Measurements from ENCODE around the gene ZBTB7C. TPM values are rescaled to one million over a fixed set of nuclear protein-coding genes. Genes with fewer than 3 reads are reported as not detected.

ZBTB7C gene
- total RNA-seq, 1 experiment from 2014 or later = 0.18 TPM

DNA sequence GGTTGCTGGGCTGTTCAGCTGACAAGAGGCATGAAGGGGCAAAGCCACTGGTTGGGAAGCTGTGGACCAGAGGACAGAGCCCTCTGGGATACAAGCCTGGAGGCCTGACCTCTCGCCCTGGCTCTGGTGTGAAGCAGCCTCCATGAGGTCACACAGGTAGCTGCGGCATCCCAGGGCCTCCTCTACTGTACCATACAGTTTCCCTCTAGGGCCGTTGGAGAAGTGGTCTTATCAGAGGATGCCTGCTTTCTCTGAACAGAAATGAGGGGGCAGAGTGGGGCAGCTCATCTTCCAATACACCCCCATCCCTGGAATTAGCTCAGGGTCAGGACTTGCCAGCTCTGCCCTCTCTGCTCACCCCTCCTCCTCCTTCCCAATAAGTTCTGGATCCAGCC is 343.6 kb downstream of the ZBTB7C start:
- H3K36me3 Mint-ChIP-seq (ENCODE audit: insufficient read depth, unreplicated experiment) = no peaks in the 10 kb centered on the region
- no peak overlapping the region for H3K4me3 Mint-ChIP-seq (ENCODE audit: unreplicated experiment)
- intact Hi-C loops (cut with micrococcal nuclease; ENCODE audit: unreplicated experiment) = no loop called here
- POLR2A ChIA-PET = no interaction called here
- peaks cover 2% of the 10 kb centered on the region for H3K27me3 Mint-ChIP-seq (ENCODE audit: insufficient read depth, unreplicated experiment)
- no peak overlapping the region for H3K27ac Mint-ChIP-seq (ENCODE audit: unreplicated experiment)
- H3K36me3 ChIP-seq (ENCODE audit: control insufficient read depth, insufficient read depth, low read length) = no peaks in the 10 kb centered on the region
- CTCF ChIA-PET = no interaction called here
- no peak for DNase-seq
- H3K4me1 Mint-ChIP-seq (ENCODE audit: low read depth, unreplicated experiment) = no peaks in the 10 kb centered on the region
- H3K27me3 ChIP-seq (replicated peaks; ENCODE audit: control insufficient read depth, insufficient read depth, low read length) = no peaks in the 10 kb centered on the region
- TF ChIP-seq, protein P1, sequence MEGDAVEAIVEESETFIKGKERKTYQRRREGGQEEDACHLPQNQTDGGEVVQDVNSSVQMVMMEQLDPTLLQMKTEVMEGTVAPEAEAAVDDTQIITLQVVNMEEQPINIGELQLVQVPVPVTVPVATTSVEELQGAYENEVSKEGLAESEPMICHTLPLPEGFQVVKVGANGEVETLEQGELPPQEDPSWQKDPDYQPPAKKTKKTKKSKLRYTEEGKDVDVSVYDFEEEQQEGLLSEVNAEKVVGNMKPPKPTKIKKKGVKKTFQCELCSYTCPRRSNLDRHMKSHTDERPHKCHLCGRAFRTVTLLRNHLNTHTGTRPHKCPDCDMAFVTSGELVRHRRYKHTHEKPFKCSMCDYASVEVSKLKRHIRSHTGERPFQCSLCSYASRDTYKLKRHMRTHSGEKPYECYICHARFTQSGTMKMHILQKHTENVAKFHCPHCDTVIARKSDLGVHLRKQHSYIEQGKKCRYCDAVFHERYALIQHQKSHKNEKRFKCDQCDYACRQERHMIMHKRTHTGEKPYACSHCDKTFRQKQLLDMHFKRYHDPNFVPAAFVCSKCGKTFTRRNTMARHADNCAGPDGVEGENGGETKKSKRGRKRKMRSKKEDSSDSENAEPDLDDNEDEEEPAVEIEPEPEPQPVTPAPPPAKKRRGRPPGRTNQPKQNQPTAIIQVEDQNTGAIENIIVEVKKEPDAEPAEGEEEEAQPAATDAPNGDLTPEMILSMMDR (IDR thresholded peaks at IDR 0.05; ENCODE audit: insufficient read depth in 1 of 2, low read depth in 1 of 2, low read length in 1 of 2, severe bottlenecking in 1 of 2, unreplicated experiment in 1 of 2) = no peak
- H3K4me3 ChIP-seq (ENCODE audit: low read depth, low read length) = no peak overlapping the region
- no TSS peak for BruUV-seq (replicated peaks)
- H3K9me3 ChIP-seq = no peaks in the 10 kb centered on the region
- no peaks in the 10 kb centered on the region for H3K4me1 ChIP-seq
- H3K9me3 Mint-ChIP-seq (ENCODE audit: unreplicated experiment) = no peaks in the 10 kb centered on the region

DNA sequence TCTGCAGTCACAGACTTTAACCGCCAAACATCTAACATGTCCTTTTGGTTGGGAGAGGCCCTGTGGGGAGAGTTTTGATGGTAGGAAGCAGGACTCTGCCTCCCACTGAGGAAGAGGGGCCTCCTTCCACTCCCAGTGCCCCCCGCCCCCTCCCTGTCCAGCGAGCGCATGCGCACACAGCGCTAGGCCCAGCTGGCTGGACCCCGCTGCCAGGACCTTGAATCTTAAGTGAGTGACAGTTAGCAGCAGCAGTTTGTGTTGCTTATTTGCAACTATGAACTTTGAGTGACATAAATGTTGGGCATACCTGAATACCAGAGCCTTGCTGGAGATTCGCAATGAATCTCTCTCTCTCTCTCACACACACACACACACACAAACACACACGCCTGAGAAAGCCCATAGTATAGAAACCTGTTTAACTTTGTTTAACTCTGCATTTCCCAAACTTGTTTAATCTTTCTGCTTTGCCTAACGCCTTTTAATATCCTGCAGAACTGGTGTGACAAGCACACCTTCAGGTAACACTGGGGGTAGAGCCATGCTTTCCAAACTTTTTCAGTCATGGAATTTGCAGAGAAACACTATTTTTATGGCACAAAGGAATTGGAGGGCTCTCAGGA is 344.1 kb downstream of the ZBTB7C start:
- BruUV-seq (replicated peaks) = no TSS peak
- H3K4me3 Mint-ChIP-seq (ENCODE audit: unreplicated experiment) = no peak overlapping the region
- intact Hi-C loops (cut with micrococcal nuclease; ENCODE audit: unreplicated experiment) = no loop called here
- no peaks in the 10 kb centered on the region for H3K36me3 ChIP-seq (ENCODE audit: control insufficient read depth, insufficient read depth, low read length)
- POLR2A ChIA-PET = no interaction called here
- TF ChIP-seq, protein P1 (IDR thresholded peaks at IDR 0.05; ENCODE audit: insufficient read depth in 1 of 2, low read depth in 1 of 2, low read length in 1 of 2, severe bottlenecking in 1 of 2, unreplicated experiment in 1 of 2) = no peak
- no peaks in the 10 kb centered on the region for H3K9me3 Mint-ChIP-seq (ENCODE audit: unreplicated experiment)
- peak in 1 of 2 experiments; percentile 5 for DNase-seq
- H3K4me1 ChIP-seq = no peaks in the 10 kb centered on the region
- H3K27me3 Mint-ChIP-seq (ENCODE audit: insufficient read depth, unreplicated experiment) = peaks cover 4% of the 10 kb centered on the region
- no peaks in the 10 kb centered on the region for H3K36me3 Mint-ChIP-seq (ENCODE audit: insufficient read depth, unreplicated experiment)
- H3K9me3 ChIP-seq = no peaks in the 10 kb centered on the region
- no peaks in the 10 kb centered on the region for H3K4me1 Mint-ChIP-seq (ENCODE audit: low read depth, unreplicated experiment)
- H3K27ac Mint-ChIP-seq (ENCODE audit: unreplicated experiment) = no peak overlapping the region
- no peaks in the 10 kb centered on the region for H3K27me3 ChIP-seq (replicated peaks; ENCODE audit: control insufficient read depth, insufficient read depth, low read length)
- CTCF ChIA-PET = no interaction called here
- H3K4me3 ChIP-seq (ENCODE audit: low read depth, low read length) = no peak overlapping the region

DNA sequence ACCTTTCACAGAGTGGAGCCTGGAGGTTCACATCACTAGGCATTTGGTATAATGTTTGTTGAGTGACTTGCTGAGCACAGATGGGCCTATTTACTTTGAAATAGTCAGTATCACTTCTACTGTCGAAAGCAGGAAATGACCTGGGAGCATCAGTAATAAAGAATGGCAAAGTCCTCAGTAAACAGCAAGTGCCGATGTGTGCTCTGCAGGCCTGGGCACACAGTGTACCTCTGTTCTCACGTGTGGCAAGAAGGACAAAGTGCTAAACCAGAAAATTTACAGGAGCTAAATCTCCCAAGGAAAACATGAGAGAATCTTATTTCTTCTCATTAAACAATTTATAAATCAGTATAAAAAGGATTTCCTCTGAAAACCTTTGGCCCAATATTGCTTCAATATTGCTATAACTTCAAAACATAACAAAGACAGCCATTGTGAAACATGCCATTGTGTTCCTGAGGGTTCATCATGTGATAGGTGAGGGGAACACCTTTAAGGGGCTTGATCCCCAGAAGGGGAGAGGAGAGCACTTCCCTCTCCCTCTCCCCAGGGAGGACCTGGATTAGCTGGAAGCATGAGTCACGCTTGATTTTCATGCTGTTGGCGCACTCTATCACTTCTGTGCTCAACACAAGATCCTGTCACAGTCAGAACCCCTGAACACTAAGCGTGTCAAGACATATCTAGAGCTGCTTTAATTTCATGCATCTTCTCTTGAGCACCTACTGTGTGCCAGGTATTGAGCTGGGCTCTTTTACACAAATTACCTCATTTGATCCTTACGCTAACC is 347.2 kb downstream of the ZBTB7C start:
- H3K27me3 Mint-ChIP-seq (ENCODE audit: insufficient read depth, unreplicated experiment) = peaks cover 6% of the 10 kb centered on the region
- no peaks in the 10 kb centered on the region for H3K9me3 Mint-ChIP-seq (ENCODE audit: unreplicated experiment)
- POLR2A ChIA-PET = no interaction called here
- DNase-seq = no peak
- intact Hi-C loops (cut with micrococcal nuclease; ENCODE audit: unreplicated experiment) = no loop called here
- no TSS peak for BruUV-seq (replicated peaks)
- H3K27ac Mint-ChIP-seq (ENCODE audit: unreplicated experiment) = no peak overlapping the region
- TF ChIP-seq, protein P1 (IDR thresholded peaks at IDR 0.05; ENCODE audit: insufficient read depth in 1 of 2, low read depth in 1 of 2, low read length in 1 of 2, severe bottlenecking in 1 of 2, unreplicated experiment in 1 of 2) = no peak
- Histone ChIP-seq H3K9me3 (no peaks in the 10 kb centered on the region), H3K4me1 (no peaks in the 10 kb centered on the region), H3K27me3 (replicated peaks; ENCODE audit: control insufficient read depth, insufficient read depth, low read length) (no peaks in the 10 kb centered on the region), H3K4me3 (ENCODE audit: low read depth, low read length) (no peak overlapping the region), H3K36me3 (ENCODE audit: control insufficient read depth, insufficient read depth, low read length) (no peaks in the 10 kb centered on the region)
- H3K4me3 Mint-ChIP-seq (ENCODE audit: unreplicated experiment) = no peak overlapping the region
- no peaks in the 10 kb centered on the region for H3K36me3 Mint-ChIP-seq (ENCODE audit: insufficient read depth, unreplicated experiment)
- H3K4me1 Mint-ChIP-seq (ENCODE audit: low read depth, unreplicated experiment) = no peaks in the 10 kb centered on the region
- CTCF ChIA-PET = no interaction called here
